PFSK-1 (cell line): Measurements from ENCODE around the gene GSE1.

Experiments used
- FOXP2 ChIP-seq: optimal IDR thresholded peaks from 2 replicates; pipeline ENCODE3; 2011; ENCODE audit warnings: borderline replicate concordance, control low read depth, inconsistent platforms; ENCODE audit not compliant: insufficient read depth; ENCODE audit errors: extremely low read length, extremely low read depth
- POLR2AphosphoS5 ChIP-seq: IDR thresholded peaks from 2 replicates; pipeline ENCODE4 v1.6.1; 2012; ENCODE audit warnings: low read depth, mild to moderate bottlenecking, control low read depth, low read length, moderate library complexity
- REST ChIP-seq, 2 experiments: IDR thresholded peaks; 2 replicates each; pipeline versions ENCODE4 v1.6.1 to v1.8.0; 2011 to 2012; ENCODE audit warnings: low read depth in 2 of 2, low read length in 2 of 2, control low read depth in 1 of 2, inconsistent platforms in 1 of 2, mild to moderate bottlenecking in 1 of 2, moderate library complexity in 1 of 2; ENCODE audit not compliant: insufficient read depth in 1 of 2
- TAF1 ChIP-seq: IDR thresholded peaks from 2 replicates; pipeline ENCODE4 v1.6.1; 2012; ENCODE audit warnings: low read length, control low read depth, borderline replicate concordance; ENCODE audit not compliant: insufficient read depth

GRCh38 chr16:85608515-85608885, 4.6 kb upstream of the GSE1 start:
- TF ChIP-seq POLR2AphosphoS5: no peak
- no peak for TF ChIP-seq TAF1
- TF ChIP-seq REST (IDR thresholded peaks at IDR 0.05; ENCODE audit: insufficient read depth in 1 of 2, low read depth in 2 of 2, low read length in 2 of 2): no peak
- TF ChIP-seq FOXP2: no peak
